Measurements from ENCODE around the gene PEX11B.

DNA sequence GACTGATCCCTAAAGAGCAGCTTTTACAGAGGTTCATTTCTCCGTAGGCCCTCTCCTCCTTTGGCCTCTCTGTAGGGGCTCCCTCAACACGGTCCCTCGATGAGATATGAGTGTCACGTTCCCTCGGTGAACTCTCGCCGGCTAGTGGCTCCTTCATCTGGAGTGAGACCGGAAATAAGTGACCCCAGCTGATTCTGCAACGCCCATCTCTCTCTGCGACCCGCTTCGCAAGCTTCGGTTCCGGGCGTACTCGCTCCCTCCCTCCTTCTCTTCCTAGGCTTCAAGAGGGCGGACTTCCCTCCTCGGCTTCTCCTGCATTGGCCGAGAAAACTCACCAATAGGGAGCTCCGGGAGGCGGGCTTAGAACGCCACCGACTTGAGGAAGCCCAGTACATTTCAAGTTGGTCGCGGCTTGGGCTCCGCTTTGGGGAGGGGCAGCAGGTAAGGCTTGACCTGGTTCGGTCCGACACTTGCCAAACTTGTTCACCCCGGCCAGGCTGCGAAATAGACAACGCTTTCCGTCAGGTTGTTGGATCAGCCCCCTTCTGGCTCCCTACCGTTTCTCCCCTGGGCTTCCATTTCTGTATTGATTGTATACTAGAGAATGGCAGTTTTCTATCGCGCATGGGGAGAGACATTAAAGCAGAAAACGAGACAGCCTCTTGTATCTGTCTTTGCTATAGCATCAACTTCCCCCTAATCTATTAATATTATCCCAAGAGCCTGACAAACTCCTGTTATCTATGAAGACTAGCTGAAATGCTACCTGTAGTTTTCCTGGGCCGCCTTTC, 46.0 kb upstream of the PEX11B start, which contains the start of the genes ANKRD34A and POLR3GL:
- TF ChIP-seq, protein P1, sequence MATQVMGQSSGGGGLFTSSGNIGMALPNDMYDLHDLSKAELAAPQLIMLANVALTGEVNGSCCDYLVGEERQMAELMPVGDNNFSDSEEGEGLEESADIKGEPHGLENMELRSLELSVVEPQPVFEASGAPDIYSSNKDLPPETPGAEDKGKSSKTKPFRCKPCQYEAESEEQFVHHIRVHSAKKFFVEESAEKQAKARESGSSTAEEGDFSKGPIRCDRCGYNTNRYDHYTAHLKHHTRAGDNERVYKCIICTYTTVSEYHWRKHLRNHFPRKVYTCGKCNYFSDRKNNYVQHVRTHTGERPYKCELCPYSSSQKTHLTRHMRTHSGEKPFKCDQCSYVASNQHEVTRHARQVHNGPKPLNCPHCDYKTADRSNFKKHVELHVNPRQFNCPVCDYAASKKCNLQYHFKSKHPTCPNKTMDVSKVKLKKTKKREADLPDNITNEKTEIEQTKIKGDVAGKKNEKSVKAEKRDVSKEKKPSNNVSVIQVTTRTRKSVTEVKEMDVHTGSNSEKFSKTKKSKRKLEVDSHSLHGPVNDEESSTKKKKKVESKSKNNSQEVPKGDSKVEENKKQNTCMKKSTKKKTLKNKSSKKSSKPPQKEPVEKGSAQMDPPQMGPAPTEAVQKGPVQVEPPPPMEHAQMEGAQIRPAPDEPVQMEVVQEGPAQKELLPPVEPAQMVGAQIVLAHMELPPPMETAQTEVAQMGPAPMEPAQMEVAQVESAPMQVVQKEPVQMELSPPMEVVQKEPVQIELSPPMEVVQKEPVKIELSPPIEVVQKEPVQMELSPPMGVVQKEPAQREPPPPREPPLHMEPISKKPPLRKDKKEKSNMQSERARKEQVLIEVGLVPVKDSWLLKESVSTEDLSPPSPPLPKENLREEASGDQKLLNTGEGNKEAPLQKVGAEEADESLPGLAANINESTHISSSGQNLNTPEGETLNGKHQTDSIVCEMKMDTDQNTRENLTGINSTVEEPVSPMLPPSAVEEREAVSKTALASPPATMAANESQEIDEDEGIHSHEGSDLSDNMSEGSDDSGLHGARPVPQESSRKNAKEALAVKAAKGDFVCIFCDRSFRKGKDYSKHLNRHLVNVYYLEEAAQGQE (IDR thresholded peaks at IDR 0.05; ENCODE audit: insufficient read depth in 1 of 2, low read depth in 2 of 2, low read length in 2 of 2): no peak
- TF ChIP-seq POLR2AphosphoS5 (IDR thresholded peaks at IDR 0.05; ENCODE audit: low read depth, low read length) (peak; percentile 89), TAF1 (IDR thresholded peaks at IDR 0.05; ENCODE audit: borderline replicate concordance, insufficient read depth, low read length) (no peak), SIN3A (IDR thresholded peaks at IDR 0.05; ENCODE audit: borderline replicate concordance, insufficient read depth, low read length) (no peak), FOXP2 (optimal IDR thresholded peaks at IDR 0.05; ENCODE audit: borderline replicate concordance, extremely low read depth, extremely low read length, insufficient read depth) (no peak)

All from PFSK-1 (cell line).